B cell (primary cell): ENCODE results near the gene GRIK3. TPM values are rescaled to one million over a fixed set of nuclear protein-coding genes. Genes with fewer than 3 reads are reported as not detected.

Source experiments
- ATAC-seq: fragments of 200-7000 bp; cut with Tn5 transposase; one replicate; pipeline ENCODE4 v1.10.0; 2021; ENCODE audit warnings: low read depth, mild to moderate bottlenecking, moderate number of reproducible peaks, moderate library complexity
- CTCF ChIA-PET: fragments of 350-600 bp; sonication (Branson Sonifier 250); formaldehyde crosslinking; loops from one replicate; lab custom pipeline; 2021; ENCODE audit warnings: antibody characterized with exemption, inconsistent platforms; lab: Charles Lee
- POLR2A ChIA-PET: fragments of 350-600 bp; sonication (Branson Sonifier 250); formaldehyde crosslinking; loops from one replicate; lab custom pipeline; 2021; ENCODE audit warnings: antibody characterized with exemption; lab: Charles Lee
- DNase-seq: peaks from one replicate; pipeline ENCODE4 v3.0.0; 2013
- H2AFZ ChIP-seq: 2 replicates; pipeline ENCODE4 v1.6.1; 2012; ENCODE audit warnings: mild to moderate bottlenecking, low read depth, low read length; ENCODE audit not compliant: insufficient read depth, poor library complexity, severe bottlenecking
- H3K27ac ChIP-seq, 2 donors: 1 replicate in 1 of 2; 2 replicates in 1 of 2; pipeline ENCODE4 v1.5.1; 2012 to 2013; ENCODE audit warnings: low read length in 2 of 2, mild to moderate bottlenecking in 2 of 2, moderate library complexity in 1 of 2
- H3K27me3 ChIP-seq, 4 experiments: fragments of 200-600 bp in 1 of 4; sonication (generic) in 1 of 4; replicated peaks in 1 of 4; 1 replicate in 2 of 4; 2 replicates in 2 of 4; pipeline versions ENCODE4 v1.6.1 to v1.7.0; 2013 to 2016; ENCODE audit warnings: low read length in 3 of 4, mild to moderate bottlenecking in 2 of 4, mixed read lengths in 1 of 4, moderate library complexity in 1 of 4; ENCODE audit not compliant: insufficient read depth in 4 of 4, control insufficient read depth in 3 of 4; ENCODE audit errors: control extremely low read depth in 1 of 4
- H3K36me3 ChIP-seq, 2 experiments: replicated peaks in 1 of 2; 1 replicate in 1 of 2; 2 replicates in 1 of 2; pipeline versions ENCODE4 v1.6.1 to v1.7.1; 2013; ENCODE audit warnings: low read length in 1 of 2; ENCODE audit not compliant: insufficient read depth in 2 of 2, control insufficient read depth in 1 of 2; ENCODE audit errors: control extremely low read depth in 1 of 2, extremely low read depth in 1 of 2
- H3K4me1 ChIP-seq, 2 donors: fragments of 200-600 bp in 1 of 2; sonication (generic) in 1 of 2; 1 replicate in 1 of 2; 2 replicates in 1 of 2; pipeline versions ENCODE4 v1.5.1 to v1.6.1; 2013 to 2017; ENCODE audit warnings: low read length in 2 of 2; ENCODE audit not compliant: control insufficient read depth in 2 of 2, insufficient read depth in 2 of 2
- H3K4me2 ChIP-seq: replicated peaks from 2 replicates; pipeline ENCODE3; 2012; ENCODE audit warnings: mild to moderate bottlenecking, low read depth, low read length; ENCODE audit not compliant: poor library complexity, severe bottlenecking
- H3K4me3 ChIP-seq, 5 experiments: fragments of 200-600 bp in 1 of 5; sonication (generic) in 1 of 5; 1 replicate in 3 of 5; 2 replicates in 2 of 5; pipeline versions ENCODE4 v1.5.1 to v1.7.0; 2011 to 2016; ENCODE audit warnings: low read length in 4 of 5, mild to moderate bottlenecking in 4 of 5, low read depth in 2 of 5, control low read depth in 1 of 5, moderate library complexity in 1 of 5; ENCODE audit not compliant: insufficient read depth in 1 of 5; ENCODE audit errors: control extremely low read depth in 1 of 5, extremely low read depth in 1 of 5
- H3K79me2 ChIP-seq: fragments of 200-600 bp; sonication (generic); one replicate; pipeline ENCODE4 v1.6.0; 2016; ENCODE audit warnings: low read length; ENCODE audit not compliant: control insufficient read depth, insufficient read depth
- H3K9ac ChIP-seq: fragments of 200-600 bp; sonication (generic); 2 replicates; pipeline ENCODE4 v1.6.1; 2017; ENCODE audit warnings: mild to moderate bottlenecking, low read length, moderate library complexity
- H3K9me3 ChIP-seq, 3 donors: one replicate each; pipeline versions ENCODE4 v1.6.1 to v1.7.1; 2013; ENCODE audit warnings: low read length in 2 of 3; ENCODE audit not compliant: control insufficient read depth in 2 of 3, insufficient read depth in 1 of 3; ENCODE audit errors: control extremely low read depth in 1 of 3
- H4K20me1 ChIP-seq: 2 replicates; pipeline ENCODE4 v1.6.0; 2012; ENCODE audit warnings: mild to moderate bottlenecking, low read length; ENCODE audit not compliant: insufficient read depth, control insufficient read depth, poor library complexity, severe bottlenecking
- H3K27ac Mint-ChIP-seq: one replicate; pipeline ENCODE4 v1.8.0; 2021; ENCODE audit warnings: mixed read lengths
- H3K27me3 Mint-ChIP-seq: one replicate; pipeline ENCODE4 v1.8.0; 2021; ENCODE audit warnings: mixed read lengths
- H3K4me1 Mint-ChIP-seq: one replicate; pipeline ENCODE4 v1.8.0; 2021; ENCODE audit warnings: mixed read lengths
- H3K4me3 Mint-ChIP-seq: one replicate; pipeline ENCODE4 v1.8.0; 2021; ENCODE audit warnings: mixed read lengths
- H3K9me3 Mint-ChIP-seq: one replicate; pipeline ENCODE4 v1.8.0; 2022; ENCODE audit warnings: mixed read lengths; ENCODE audit not compliant: insufficient read depth
- CTCF ChIP-seq: fragments of 200-600 bp; IDR thresholded peaks from one replicate; pipeline ENCODE4 v1.8.0; 2022; ENCODE audit warnings: antibody characterized with exemption, mild to moderate bottlenecking
- EZH2 ChIP-seq: IDR thresholded peaks from 2 replicates; pipeline ENCODE4 v1.6.1; 2012; ENCODE audit warnings: borderline replicate concordance, low read depth, mild to moderate bottlenecking, moderate library complexity, low read length; ENCODE audit not compliant: insufficient read depth, poor library complexity, severe bottlenecking
- WGBS: methylation state at CpG from one replicate; pipeline ENCODE4 v1.1.5; 2013; ENCODE audit warnings: missing lambda C conversion rate; ENCODE audit not compliant: insufficient coverage; 5-methylcytosine and 5-hydroxymethylcytosine counted together
- intact Hi-C: fragments of 100-400 bp; cut with micrococcal nuclease; formaldehyde crosslinking; loops from one replicate; pipeline ENCODE4 v1.10.0; 2022
- polyA plus RNA-seq: library from polyadenylated mRNA; depleted of rRNA; stranded (reverse); fragments of >200 nt; gene quantifications from 2 replicates; pipeline ENCODE4 v1.2.3, GENCODE V29; 2012
- total RNA-seq, 2 donors: library from RNA; stranded (reverse); fragments of 120-200 nt in 1 of 2; gene quantifications; 1 replicate in 1 of 2; 2 replicates in 1 of 2; pipeline versions ENCODE4 v1.2.3 to v1.2.4, GENCODE V29; 2013 to 2022

GRIK3 gene
- total and polyA plus RNA-seq, 2 donors (not counting 1 experiment from before 2014, with no cell fraction given): 0.12 to 1.5 TPM

- H3K27ac Mint-ChIP-seq: no peak overlapping the region
- H3K4me1 Mint-ChIP-seq: no peaks in the 10 kb centered on the region
- ATAC-seq: no peak
- H3K9me3 ChIP-seq: no peaks in the 10 kb centered on the region
- WGBS: 80% methylated on average over 1 of the region's 3 CpGs
- H3K36me3 ChIP-seq: no peaks in the 10 kb centered on the region
- POLR2A ChIA-PET: no interaction called here
- H3K4me3 Mint-ChIP-seq: no peak overlapping the region
- no peaks in the 10 kb centered on the region for H3K79me2 ChIP-seq
- H2AFZ ChIP-seq: no peak overlapping the region
- no peak for DNase-seq
- intact Hi-C loops: no loop called here
- no peak overlapping the region for H3K9ac ChIP-seq
- no peaks in the 10 kb centered on the region for H4K20me1 ChIP-seq
- peaks cover 0 to 2% (median 0%) of the 10 kb centered on the region in 4 experiments for H3K27me3 ChIP-seq
- CTCF ChIA-PET: no interaction called here
- no peak for TF ChIP-seq CTCF
- no peak for TF ChIP-seq EZH2
- no peak overlapping the region for H3K4me3 ChIP-seq
- H3K27me3 Mint-ChIP-seq: peaks cover 23% of the 10 kb centered on the region
- no peak overlapping the region for H3K27ac ChIP-seq
- H3K9me3 Mint-ChIP-seq: no peaks in the 10 kb centered on the region
- H3K4me2 ChIP-seq: no peak overlapping the region
- no peaks in the 10 kb centered on the region for H3K4me1 ChIP-seq
Observed at GRCh38 chr1:36990928-36991327, 43.4 kb downstream of the GRIK3 start.

GRCh38 chr1:36989241-36989640, 45.1 kb downstream of the GRIK3 start:
- Histone ChIP-seq H3K9ac (no peak overlapping the region), H3K9me3 (no peaks in the 10 kb centered on the region), H4K20me1 (no peaks in the 10 kb centered on the region), H3K27ac (no peak overlapping the region), H3K79me2 (no peaks in the 10 kb centered on the region), H3K4me2 (no peak overlapping the region), H3K4me3 (no peak overlapping the region), H3K4me1 (no peaks in the 10 kb centered on the region), H2AFZ (no peak overlapping the region), H3K36me3 (no peaks in the 10 kb centered on the region), H3K27me3 (no peaks in the 10 kb centered on the region)
- WGBS: 93% methylated on average over 7 of the region's 8 CpGs
- ATAC-seq: no peak
- Mint-ChIP-seq H3K9me3 (no peaks in the 10 kb centered on the region), H3K27me3 (peaks cover 23% of the 10 kb centered on the region), H3K4me1 (no peaks in the 10 kb centered on the region), H3K4me3 (no peak overlapping the region), H3K27ac (no peak overlapping the region)
- ChIA-PET POLR2A (no interaction called here), CTCF (no interaction called here)
- DNase-seq: no peak
- TF ChIP-seq EZH2 (no peak), CTCF (no peak)
- intact Hi-C loops: no loop called here
